Endometrial microvascular endothelial cells (primary cell): ENCODE measurements around the gene ACOT7. TPM values are rescaled to one million over a fixed set of nuclear protein-coding genes. Genes with fewer than 3 reads are reported as not detected.
"Not testable (repeated sequence)": the region's sequence is repeated elsewhere in the genome, so short reads cannot be mapped to it uniquely, and the experiment has no call there.

ENCODE experiments used
- in situ Hi-C: cut with HindIII; loops from 2 replicates; pipeline ENCODE4 v1.10.0; 2017; ENCODE audit warnings: low sequenced_read_pairs, low pct_unique_long_range_greater_than_20kb; ENCODE audit errors: inconsistent ontology term
- total RNA-seq: library from RNA; depleted of rRNA; stranded (reverse); fragments of >200 nt; gene quantifications from one replicate; pipeline ENCODE4 v1.2.3, GENCODE V29; 2015; ENCODE audit errors: inconsistent ontology term

Gene ACOT7
- total RNA-seq, 1 donor from 2014 or later: 101 TPM

GRCh38 chr1:6409053-6409452 lies 15.5 kb upstream of the ACOT7 start:
- in situ Hi-C loops: no loop called here

DNA sequence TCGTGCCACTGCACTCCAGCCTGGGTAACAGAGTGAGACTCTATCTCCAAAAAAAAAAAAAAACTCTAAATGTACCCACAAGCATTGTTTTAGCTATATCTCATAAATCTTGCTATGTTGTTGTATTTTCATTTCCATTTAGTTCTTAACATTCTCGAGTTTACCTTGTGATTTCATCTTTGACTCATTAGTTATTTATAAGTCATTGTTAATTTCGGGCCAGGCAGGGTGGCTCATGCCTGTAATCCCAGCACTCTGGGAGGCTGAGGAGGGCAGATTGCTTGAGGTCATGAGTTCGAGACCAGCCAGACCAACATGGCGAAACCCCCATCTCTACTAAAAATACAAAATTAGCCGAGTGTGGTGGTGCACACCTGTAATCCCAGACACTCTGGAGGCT lies 14.5 kb upstream of the ACOT7 start:
- in situ Hi-C loops: no loop called here

- in situ Hi-C loops: no loop called here
Observed at GRCh38 chr1:6401673-6402072, 8.1 kb upstream of the ACOT7 start.

DNA sequence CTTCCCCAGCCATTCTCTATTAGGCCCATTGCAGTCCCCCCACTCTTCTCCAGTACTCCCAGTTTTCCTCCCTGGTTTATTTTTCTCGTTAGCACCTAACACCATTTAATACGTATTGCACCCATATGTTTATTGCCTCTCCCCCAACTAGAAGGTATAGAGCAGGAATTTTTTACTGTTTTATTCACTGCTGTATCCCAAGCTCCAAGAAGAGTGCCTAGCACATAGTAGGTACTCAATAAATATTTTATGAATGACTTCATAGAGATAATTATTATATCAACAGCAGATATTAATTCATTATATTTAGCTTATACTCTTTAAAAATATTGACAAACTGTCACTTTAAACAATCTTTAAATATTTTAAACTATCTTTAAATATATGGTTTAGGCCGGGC lies 5.7 kb upstream of the ACOT7 start:
- in situ Hi-C loops: no loop called here

GRCh38 chr1:6397844-6398441 lies 4.4 kb upstream of the ACOT7 start:
- in situ Hi-C loops: no loop called here

DNA sequence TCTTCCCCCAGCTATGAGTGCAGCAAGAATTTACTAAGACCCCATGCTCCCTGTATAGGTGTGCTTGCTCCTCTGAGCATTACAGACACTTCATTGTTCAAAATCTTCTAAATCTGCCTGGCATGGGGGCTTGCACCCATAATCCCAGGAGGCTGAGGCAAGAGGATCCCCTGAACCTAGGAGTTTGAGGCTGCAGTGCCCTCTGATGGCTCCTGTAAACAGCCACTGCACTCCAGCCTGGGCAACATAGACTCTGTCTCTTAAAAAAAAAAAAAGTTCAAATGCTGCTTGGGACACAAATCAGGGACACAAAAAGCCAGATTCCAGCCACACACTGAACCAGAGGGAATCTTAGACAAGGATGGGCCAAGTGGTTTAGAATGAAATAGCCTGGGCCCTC lies 3.4 kb upstream of the ACOT7 start:
- in situ Hi-C loops: no loop called here

DNA sequence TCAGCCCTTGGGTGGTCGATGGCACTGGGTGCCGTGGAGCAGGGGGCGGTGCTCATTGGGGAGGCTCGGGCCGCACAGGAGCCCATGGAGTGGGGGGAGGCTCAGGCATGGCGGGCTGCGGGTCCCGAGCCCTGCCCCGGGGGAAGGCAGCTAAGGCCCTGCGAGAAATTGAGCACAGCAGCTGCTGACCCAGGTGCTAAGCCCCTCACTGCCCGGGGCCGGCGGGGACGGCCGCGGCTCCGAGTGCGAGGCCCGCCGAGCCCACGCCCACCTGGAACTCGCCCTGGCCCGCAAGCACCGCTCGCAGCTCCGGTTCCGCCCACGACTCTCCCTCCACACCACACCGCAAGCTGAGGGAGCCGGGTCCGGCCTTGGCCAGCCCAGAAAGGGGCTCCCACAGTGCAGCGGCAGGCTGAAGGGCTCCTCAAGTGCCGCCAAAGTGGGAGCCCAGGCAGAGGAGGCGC lies 2.2 kb upstream of the ACOT7 start:
- in situ Hi-C loops: not testable (repeated sequence)

DNA sequence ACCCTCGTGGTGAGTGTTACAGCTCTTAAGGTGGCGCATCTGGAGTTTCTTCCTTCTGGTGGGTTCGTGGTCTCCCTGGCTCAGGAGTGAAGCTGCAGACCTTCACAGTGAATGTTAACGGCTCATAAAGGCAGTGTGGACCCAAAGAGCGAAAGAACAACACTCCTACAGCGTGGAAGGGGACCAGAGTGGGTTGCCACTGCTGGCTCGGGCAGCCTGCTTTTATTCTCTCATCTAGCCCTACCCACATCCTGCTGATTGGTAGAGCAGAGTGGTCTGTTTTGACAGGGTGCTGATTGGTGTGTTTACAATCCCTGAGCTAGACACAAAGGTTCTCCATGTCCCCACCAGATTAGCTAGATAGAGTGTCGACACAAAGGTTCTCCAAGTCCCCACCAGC lies 1.6 kb upstream of the ACOT7 start:
- in situ Hi-C loops: not testable (repeated sequence)

- in situ Hi-C loops: no loop called here
Observed at GRCh38 chr1:6392809-6393399, 663 bp downstream of the ACOT7 start.

DNA sequence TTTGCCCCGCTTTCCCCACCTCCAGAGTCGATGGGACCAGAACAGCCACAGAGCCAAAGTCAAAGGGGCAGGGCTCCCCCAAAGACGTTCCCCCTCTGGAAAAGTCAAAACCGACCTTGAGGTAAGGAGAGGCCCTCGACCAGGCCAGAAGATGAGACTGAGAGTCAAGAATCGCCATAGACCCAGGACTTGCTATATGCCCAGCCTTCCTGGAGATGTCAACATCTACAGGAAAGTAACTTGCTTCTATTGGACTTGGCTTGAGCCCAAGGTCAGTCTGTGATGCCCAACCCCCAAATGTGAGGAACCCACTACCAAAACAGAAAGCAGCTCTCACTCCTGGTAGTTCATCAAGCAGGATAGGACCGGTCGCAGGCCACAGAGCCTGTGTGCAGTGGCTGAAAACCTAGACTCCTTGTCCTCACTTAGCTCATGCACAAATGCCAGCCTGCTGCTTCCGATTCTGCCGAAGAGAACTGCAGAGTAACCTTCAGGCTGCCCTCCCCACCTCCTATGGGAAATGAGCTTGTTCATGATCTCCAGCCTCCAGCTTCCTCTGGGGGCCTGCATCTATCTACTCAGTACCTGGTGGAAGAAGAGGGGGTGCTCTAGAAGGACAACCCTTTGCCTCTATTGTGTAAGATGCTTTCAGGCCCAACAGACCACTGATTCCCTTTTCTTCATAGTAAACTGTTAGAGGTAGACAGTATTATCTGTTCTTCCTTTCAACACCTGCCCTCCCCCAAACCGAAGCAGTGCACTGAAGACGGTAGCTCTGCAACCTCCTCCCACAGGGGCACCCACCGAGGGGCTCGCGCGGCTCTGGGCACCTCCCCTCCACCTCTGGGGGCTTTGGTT lies 1.4 kb downstream of the ACOT7 start:
- in situ Hi-C loops: no loop called here

GRCh38 chr1:6389971-6390370 lies 3.6 kb downstream of the ACOT7 start:
- in situ Hi-C loops: no loop called here

DNA sequence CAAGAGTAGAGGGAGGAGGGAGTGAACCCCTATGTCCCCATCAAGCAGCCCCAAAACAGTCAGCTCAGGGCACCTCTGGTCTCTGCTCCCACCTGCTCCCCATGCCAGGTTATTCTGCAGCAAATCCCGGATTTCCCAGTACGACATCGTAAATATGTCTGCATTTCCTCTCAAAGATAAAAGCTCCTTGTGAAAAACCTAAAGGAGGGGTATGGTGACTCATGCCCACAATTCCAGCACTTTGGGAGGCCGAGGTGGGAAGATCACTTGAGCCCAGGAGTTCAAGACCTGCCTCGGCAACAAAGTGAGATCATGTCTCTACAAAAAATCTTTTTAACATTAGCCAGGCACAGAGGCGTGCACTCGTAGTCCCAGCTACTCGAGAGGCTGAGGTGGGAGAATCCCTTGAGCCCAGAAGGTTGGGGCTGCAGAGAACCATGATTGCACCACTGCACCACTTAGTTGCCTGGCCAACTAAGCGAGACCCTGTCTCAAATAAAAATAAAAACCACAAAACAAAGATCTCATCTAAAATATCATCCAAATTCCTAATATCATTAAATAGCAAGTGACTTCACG lies 7.1 kb downstream of the ACOT7 start:
- in situ Hi-C loops: no loop called here

DNA sequence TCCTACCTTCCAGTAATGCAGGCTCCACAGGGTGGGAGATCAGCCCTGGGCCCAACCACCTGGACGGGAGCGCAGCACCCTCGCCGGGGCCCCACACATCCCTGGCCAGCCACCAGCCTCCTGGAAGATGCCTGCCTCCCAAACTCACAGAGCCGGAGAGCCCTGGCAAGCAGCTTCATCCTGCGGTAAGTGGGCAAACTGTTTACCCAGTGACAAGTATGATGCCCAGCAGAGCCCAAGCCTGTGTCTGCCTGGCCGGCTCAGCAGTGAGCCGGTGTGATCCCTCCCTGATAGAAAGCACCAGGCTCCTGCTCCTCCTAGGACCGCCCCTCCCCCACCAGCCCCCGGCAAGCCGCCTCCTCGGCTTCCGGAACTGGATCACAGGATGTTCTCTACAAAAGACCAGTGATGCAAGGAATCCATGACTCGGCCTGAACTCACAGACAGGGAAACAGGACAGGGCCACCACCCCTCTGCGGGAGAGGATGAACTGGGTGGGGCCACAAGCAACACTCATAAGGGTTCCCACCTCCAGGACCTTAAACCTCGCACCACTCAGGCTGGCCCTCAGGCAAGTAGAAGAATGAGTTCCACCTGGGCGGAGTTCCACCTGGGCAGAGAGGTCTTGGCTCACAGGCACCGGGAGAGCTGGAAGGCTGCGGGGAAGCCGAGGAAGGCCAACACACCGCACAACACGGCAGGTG lies 7.9 kb downstream of the ACOT7 start:
- in situ Hi-C loops: no loop called here

DNA sequence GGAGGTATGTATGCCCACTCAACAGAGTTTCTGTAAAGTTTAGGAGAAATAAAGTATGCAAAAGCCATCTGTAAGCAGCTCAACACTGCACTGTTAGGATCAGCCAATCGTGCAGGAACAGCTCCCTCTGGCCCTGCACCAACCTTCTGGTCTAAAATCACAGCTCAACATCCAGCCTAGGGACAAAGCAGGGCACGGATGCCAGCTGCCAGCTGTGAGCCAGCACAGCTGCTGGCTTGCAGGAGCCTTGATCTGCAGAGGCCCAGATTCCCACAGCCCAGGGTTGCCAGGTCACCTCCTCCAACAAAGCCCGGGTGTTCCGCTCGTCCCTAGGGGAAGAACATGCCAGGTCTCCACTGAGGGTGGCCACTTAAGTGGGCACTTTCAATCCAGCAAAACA lies 8.6 kb downstream of the ACOT7 start:
- in situ Hi-C loops: no loop called here

GRCh38 chr1:6384135-6384534 lies 9.4 kb downstream of the ACOT7 start:
- in situ Hi-C loops: no loop called here

DNA sequence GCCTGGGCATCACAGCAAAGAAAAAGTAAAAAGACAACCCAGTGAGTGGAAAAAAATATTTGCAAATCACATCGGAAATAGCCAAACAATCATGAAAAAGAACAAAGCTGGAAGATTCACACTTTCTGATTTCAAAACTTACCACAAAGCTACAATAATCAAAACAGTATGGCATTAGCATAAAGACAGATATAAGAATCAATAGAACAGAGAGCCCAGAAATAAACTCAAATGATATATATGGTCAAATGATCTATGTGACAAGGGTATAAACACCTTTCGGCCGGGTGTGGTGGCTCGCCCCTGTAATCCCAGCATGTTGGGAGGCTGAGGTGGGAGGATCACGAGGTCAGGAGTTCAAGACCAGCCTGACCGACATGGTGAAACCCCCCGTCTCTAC lies 13.5 kb downstream of the ACOT7 start:
- in situ Hi-C loops: no loop called here

DNA sequence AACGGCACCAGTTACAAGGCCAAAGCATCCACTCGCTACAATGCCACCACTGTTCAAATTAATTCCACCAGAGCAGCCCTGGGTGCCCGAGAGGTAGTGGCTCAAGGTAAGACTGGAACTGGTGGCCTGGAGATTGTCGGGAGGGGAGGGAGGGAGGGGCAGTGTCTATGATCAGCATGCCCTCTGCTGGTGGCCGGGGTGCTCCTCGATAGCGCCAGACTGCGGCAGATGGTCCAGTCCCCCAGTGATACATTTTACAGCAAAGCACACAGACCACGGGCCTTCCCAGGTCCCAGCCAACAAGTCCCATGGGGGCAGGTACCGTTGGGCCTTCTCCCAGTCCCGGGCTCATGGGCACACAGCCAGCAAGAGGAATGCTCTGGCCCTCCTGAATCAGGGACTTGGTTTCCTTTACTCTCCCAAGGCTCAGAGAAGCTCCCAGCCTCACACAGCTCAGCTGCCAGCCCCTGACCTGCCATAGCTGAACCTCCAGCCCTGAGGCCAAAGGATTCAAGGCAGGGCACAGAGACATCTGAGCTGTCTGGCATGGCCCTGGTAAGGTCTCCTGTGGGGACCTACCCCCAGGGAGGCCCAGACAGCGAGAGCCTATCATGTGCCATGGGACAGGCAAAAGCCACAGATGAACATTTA lies 15.3 kb downstream of the ACOT7 start:
- in situ Hi-C loops: no loop called here

DNA sequence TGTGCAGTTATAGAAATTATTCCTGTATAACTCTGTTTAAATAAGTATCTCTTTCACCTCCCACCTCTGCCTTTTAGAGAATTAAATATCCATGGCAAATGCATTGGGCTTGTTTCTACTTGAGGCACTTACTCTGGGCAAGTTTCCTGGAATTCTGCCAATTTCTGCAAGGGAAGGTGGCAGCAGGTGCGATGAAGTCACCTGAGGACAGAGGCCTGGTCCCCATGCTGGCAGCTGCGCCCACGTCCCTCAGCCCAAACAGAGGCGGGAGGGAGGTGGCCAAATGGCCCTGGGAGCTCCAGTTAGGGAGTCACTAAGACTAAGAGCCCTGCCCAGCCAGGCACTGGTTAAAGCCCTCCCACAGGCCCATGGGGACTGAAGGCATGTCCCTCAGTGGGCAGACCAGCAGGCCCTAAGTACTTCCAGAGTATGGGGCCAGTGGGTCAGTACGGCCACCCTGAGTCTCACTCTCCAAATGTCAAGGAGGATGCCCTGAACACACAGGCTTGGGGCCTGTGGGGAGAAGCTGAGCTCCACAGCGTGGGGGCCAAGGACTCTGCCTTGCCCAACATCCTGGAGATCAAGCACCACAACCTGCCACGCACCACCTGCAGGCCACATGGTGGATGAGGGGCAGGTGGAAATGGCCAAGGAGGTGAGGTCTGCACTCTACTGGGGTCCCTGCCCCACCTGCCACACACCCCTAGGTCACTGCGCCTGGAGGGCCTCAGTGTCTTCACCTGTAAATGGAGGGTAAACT lies 19.4 kb downstream of the ACOT7 start:
- in situ Hi-C loops: no loop called here
